SU-DHL-6 (cell line): ENCODE data around the gene GIPC3.

ENCODE experiments used
- CTCF ChIP-seq: fragments of 200-600 bp; sonication (generic); IDR thresholded peaks from one replicate; pipeline ENCODE4 v1.5.1; 2017; ENCODE audit warnings: antibody characterized with exemption, mild to moderate bottlenecking, low read length, moderate library complexity; ENCODE audit not compliant: insufficient read depth, poor library complexity, severe bottlenecking
- EZH2phosphoT487 ChIP-seq: fragments of 200-600 bp; sonication (generic), shearing (Covaris generic); conservative IDR thresholded peaks from 2 replicates; pipeline ENCODE4 v1.6.1; 2018; ENCODE audit warnings: mild to moderate bottlenecking, antibody characterized with exemption, low read length, moderate library complexity, mixed read lengths

- TF ChIP-seq CTCF (no peak), EZH2phosphoT487 (no peak)
Observed at GRCh38 chr19:3615524-3616135, 30.4 kb downstream of the GIPC3 start.
